ENCODE measurements around the gene GLDC.
"Not testable (repeated sequence)": the region's sequence is repeated elsewhere in the genome, so short reads cannot be mapped to it uniquely, and the experiment has no call there.

- TF ChIP-seq CTCF (IDR thresholded peaks at IDR 0.05; ENCODE audit: insufficient read depth, low read length); REST (IDR thresholded peaks at IDR 0.05; ENCODE audit: insufficient replicate concordance, low read depth): not testable (repeated sequence)
These were observed 499 bp downstream of the GLDC start for GRCh38 chr9:6645105-6645354.
